HT-29 (cell line): ENCODE results near the gene RGS6. TPM values are rescaled to one million over a fixed set of nuclear protein-coding genes. Genes with fewer than 3 reads are reported as not detected.

Experiments used
- DNase-seq: peaks from one replicate; pipeline ENCODE4 v3.0.0-alpha.2; 2015; ENCODE audit warnings: low spot score
- total RNA-seq: library from RNA; depleted of rRNA; stranded (reverse); fragments of >200 nt; shearing (Covaris generic); gene quantifications from 2 replicates; pipeline ENCODE4 v1.2.3, GENCODE V29; 2014

Gene RGS6
- total RNA-seq, 1 experiment from 2014 or later: not detected

DNA sequence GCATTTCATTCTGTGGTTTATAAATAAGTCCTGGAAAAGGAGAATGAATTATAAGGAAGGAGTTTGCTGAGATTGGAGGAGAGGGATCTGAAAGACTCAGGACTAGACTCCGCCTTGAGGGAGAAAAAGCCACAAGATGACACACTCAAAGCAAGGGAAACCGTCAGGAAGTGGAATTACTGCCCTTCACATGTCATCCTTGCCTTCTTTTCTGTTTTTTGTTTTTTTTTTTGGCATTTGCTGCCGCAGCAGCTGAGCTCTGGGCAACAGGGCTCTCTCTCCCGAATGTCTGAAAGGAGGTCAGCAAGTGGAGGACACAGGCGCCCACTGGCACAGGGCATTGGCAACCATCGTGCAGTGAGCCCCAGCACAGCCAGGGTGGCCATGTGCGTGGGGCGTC, 616.8 kb downstream of the RGS6 start:
- no peak for DNase-seq

- no peak for DNase-seq
Measured at GRCh38 chr14:72549854-72550253, 617.6 kb downstream of the RGS6 start.

GRCh38 chr14:72550513-72550912, 618.3 kb downstream of the RGS6 start:
- DNase-seq: no peak

DNA sequence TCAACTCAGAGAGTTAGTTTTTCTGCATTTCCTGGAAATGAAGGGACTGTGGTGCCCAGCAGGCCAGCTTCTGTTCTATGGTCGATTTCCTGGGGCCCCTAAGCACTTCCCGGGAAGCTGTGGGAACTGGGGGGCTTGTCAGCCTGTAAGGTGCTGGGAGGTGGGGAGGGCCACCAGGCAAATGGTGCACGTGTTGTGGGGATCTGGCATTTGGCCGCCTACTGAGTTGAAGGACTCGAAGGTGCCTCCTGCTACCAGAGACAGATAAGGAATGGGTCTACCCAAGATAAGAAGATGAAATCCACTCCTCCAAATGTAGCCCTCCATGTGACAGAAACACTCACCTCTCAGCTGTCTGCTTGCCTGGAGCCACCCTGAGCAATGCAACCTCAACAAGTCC, 620.0 kb downstream of the RGS6 start:
- DNase-seq: no peak

DNA sequence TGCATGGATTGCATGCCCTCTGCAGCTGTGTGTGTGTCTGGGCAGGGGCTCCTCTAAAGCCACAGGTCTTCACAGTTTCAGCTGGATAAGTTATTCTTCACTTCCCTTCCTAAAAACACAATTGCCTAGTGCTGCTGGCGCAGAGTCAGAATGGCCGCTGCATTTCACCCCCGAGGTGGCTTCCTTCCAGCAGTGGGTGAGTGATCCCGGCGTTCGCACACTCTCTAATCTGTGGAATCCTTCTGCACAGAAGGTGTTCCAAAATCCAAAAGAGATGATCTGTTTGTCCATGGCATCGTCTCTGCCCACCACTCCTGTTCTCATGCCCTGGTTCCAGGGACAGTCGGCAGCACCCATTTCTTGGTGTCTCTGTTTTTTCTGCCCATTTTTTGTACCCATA, 620.9 kb downstream of the RGS6 start:
- no peak for DNase-seq

DNA sequence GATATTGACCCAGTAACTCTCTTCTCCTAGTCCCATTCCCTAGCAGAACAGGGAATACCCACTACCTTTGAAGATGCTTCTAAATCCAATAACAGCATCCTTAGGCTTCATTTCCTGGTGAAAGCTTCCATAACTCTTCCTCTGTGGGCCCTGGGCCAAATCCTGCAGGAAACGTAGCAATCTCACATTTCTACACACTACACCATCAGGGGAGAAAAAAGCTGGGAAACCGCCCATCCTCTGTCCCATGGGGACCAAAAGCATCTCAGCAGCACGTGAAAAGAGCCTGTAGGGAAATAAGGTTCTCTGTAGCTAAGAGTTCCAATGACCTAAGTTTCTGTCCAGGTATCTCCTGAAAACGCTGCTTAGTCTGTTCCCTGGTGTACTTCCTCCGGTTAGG, 621.4 kb downstream of the RGS6 start:
- no peak for DNase-seq

DNA sequence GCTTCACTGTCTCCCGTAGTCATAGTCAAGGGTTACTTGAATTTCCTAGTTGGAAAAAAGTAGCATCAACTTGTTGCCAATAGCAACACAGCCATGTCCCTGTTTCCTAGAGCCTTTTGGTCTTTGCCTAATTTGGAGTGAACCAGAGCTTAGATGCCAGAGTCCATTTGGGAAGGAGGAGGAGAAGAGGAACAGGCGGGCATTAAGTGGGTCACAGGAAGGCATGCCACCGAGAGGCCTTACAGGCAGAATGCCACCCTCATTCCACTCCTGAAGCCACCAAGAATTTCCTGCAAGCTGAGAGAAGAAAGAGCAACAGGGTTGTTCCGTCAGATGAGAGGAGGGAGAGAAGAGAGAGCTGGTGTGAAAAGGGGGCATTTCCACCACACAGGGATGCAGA, 622.2 kb downstream of the RGS6 start:
- no peak for DNase-seq

DNA sequence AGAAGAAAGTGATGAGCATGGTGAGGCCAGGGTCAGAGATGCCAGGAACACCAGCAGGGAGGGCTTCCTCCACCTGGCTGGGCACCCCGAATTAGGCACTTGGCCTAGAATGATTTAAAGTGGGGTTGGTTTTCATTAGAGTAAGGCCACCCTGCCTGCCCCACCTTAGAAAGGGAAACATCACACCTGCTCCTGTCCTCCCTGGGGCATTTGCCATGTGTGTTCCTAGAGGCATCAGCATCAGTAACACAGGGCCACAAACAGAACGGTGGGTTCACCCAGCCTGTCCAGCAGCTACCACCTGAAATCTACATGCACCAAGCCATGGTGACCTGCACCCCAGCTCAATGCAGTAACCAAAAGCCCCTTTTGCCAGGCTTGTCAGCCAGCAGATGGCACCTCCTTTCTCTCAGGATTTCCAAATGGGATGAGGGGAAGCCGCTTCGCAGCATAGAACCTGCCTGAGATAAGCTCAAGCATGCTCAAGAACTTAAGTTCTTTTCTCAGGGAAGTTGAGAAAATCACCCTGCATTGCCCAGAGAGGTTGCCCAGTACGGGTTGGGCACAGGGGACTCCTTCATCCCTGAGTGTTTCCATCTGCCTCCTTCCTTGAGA, 622.9 kb downstream of the RGS6 start:
- no peak for DNase-seq

DNA sequence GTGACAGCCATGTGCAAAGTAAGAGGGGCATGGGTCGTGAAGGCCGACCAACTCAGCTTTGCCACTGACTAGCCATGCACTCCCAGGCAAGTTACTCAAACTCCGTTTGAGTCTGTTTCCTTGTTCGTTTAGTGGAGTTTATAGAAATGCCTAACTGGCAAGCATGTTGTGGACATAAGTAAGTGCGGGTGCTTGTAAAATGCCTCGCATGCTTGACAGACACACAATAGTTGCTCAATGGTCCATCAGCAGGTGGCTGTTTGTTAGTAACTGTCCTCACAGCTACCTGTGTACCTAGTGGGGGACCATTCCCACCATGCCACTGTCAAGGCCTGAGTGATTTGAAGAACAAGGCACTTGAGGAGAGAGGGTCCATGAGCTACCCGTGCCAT, 623.4 kb downstream of the RGS6 start:
- DNase-seq: no peak

DNA sequence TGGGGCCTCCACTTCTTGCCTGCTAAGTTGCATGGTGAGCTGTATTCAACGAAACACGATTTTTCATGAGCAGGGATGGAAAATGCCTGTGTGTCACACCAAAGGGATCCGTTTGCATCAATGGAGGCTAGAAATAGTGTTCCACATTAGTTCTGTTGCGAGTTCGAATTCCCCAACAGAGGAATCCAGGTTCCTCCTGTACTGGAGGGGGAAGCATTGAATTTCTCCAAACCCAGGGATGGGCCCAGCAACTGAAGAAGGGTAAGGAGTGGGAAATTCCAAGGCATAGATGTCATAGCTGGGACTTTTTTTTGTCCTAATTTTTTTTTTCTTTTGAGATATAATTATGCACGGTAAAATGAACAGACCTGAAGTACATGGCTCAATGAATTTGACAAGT, 625.4 kb downstream of the RGS6 start:
- DNase-seq: no peak

- no peak for DNase-seq
Measured at GRCh38 chr14:72558721-72559120, 626.5 kb downstream of the RGS6 start.

DNA sequence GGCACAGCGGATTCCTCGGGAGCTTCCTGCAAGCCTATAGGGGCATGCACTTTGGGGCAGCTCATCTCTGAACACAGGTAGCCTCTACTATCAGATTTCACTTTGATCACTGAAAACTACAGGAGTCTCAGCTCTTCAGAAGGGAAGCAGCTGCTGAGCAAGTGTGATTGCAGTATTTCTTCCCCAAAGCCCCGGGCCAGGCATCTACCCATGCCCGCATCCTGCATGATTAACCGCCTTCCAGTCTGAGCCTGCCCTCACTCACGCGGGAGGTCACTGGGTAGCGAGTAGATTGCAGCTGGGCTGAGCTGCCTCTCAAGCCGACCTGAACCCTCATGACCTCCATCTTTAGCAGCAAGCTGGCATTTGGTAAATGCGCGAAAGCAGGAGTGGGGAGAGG, 627.0 kb downstream of the RGS6 start:
- no peak for DNase-seq

DNA sequence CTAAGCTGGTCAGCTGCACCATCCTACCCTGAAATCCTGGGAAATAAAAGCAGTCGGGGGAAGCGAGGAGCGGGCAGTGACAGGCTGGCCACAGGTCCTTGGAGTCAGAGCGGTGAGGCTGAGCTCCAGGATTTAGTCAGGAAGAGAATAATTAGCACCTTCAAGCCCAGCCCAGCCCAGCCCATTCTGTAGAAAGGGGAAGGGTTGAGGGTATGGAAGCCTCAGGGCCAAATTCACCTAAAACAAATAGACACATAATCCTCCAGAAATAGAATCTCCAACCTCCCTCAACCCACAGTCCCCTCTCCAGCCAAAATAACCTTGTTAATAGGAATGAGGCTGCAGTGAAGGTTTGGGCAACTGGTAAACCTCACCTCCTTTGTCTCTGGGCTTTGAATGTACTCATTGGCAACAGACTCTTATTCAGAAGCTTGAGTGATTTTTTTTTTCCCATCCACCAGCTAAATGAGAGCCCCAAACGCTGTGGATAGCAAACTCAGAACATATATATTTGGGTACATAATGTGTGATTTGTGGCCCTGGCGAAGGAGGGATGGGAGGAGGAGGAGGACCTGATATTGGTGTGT, 627.5 kb downstream of the RGS6 start:
- DNase-seq: no peak

DNA sequence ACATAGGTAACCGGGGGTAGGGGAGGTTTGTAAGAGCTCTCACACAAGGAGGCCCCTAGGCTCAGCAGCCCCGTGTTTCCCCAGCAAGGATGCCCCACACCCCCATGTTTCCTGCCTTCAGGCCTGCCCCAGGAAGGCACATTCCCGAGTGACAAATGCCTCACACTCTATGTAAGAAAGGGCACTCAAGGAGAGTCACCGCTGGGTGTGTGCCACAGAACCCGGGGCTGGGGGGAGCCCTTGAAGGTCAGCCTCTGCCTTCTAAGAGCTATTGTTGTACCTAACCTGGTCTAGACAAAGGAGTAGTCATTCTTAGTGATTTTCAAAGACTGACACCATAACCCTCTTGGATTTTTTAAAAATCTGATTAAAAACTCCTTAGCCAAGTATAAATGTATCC, 628.1 kb downstream of the RGS6 start:
- DNase-seq: no peak

DNA sequence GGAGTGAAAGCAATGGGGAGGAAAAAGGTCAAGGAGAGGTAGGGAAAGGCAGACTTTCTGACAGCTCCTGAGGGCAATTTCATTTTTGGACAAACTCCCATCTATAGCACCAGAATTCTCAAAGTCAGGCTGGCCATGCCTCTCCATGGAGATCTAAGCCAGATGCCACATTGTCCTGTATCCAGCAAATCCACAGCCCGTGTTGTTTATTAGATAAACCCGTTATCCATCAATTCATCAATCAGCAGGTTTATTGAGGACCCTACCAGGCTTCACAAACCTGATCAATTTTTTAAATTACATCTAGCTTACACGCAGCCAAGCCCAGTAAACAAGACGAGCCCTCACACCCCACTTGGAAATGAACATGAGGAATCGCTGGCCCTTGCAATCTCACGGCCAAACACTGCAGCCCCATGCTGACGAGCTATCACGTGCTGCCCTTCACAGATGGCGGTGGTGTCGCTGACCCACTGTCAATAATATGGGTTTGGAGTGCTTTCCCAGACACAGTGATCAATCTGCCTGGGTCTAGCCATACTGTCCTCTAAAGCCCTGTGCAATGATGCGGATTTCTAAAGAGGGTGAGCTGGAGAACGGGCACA, 628.8 kb downstream of the RGS6 start:
- no peak for DNase-seq

DNA sequence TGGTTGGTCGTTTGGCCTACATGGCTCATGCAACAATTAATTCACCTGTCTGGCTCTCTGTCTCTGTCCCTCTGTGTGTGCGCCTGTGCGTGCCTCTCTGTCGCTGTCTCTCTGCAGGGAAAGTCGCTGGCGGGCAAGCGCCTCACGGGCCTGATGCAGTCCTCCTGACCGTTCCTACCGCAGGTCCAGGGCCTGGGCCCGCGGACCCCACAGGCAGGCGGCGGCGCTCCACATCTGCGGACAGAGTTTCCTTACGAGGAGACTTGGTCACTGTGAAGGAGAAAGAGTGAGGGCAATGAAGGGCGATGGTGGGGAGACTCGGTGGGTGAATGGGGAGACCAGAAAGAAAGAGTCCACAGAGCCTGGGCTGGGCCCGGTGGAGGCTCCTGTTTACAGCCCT, 630.1 kb downstream of the RGS6 start:
- no peak for DNase-seq

DNA sequence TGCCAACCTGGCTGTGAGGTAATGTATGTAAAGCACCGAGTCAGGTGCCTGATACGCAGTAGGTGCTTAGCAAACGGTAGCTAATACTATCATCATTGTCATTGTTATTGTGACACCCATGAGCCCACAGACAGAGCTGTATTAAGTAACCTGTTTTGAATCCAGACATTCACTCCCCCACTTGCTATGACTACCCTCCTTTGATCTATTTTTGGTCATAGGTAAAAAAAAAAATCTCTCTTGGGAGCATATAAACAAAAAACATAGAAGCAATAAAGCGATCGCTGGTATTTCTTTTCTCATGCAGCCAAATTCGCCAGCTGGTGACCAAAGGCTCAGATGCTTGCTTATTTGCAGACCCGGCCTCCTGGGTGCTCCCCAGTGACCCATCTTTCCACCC, 631.4 kb downstream of the RGS6 start:
- DNase-seq: no peak

GRCh38 chr14:72565149-72565559, 632.9 kb downstream of the RGS6 start:
- DNase-seq: no peak

DNA sequence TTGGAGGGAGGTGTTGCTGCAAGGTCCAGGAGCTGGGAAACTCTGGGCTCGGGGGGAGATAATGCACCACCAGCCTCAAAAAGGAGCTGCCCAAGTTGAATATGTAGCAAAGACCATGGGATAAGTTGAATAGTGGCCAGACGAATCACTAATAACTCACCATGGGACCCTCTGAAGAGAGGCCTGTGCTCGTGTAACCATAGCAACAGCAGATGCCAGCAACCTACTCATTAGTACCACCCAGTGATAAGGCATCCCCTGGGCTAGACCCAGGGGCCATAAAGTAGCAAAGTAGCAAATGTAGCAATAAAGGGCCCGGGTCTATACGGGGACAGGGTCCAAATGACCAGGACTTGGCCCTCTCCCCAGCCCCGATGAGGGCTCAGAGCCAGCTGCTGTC, 633.7 kb downstream of the RGS6 start:
- no peak for DNase-seq

DNA sequence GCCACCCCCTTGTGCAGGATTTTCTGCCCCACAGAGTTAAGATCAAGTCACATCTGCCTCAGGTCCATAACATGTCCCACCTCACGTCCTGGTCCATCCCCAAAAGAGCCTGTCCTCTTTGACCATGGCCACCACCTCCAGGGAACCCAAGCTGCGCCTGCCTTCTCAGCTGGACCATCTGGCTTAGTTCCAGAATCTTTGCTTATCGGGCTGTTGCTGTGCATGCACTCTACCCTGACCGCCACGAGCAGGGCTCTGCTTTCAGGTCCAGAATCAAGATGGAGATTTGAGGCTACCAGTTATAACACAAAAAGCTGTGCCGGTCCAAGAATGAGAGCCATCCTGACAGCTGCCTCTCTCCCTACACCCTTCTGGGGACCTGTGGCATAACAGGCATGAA, 635.0 kb downstream of the RGS6 start:
- no peak for DNase-seq

- DNase-seq: no peak
Measured at GRCh38 chr14:72568296-72568992, 636.2 kb downstream of the RGS6 start.

DNA sequence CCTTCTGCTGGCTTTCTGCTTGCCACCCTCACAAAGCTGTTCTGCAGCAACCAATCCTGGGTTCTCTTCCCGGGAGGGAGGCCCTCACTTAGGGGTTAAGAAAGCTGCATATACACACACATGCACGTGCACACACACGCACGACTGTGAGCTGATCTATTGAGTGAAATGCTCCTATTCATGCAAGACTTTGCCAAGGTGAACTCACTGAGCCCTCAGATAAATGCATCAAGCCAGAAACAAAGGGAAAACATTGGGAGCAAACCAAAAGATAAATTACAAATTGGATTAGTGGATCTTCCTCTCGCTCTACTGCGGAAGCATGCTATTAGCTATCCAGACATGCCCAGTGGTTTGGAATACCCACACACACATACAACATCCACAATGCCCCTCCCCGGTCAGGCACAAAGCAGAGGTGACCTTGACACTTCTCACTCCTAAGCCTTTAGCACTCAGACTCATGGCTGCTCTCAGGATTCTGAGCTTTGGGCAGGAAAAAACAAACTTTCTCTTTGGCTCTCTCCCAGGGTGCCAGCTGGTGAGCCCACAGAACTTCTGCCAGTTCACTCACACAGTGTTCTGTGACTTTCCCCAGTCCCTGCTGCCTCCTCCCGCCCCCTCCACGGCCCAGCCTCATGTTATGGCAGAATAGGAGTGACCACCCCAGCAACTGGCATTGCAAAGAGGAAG, 641.6 kb downstream of the RGS6 start:
- DNase-seq: no peak
